ENCODE measurements around the gene NOS1AP.
"Not testable (repeated sequence)": the region's sequence is repeated elsewhere in the genome, so short reads cannot be mapped to it uniquely, and the experiment has no call there.

The NOS1AP gene

GRCh38 chr1:162197615-162198421 lies 128.3 kb downstream of the NOS1AP start:
- no peak for DNase-seq

GRCh38 chr1:162200096-162200847 lies 130.8 kb downstream of the NOS1AP start:
- DNase-seq: no peak

GRCh38 chr1:162201062-162201461 lies 131.6 kb downstream of the NOS1AP start:
- not testable (repeated sequence) for DNase-seq

GRCh38 chr1:162204129-162204822 lies 134.8 kb downstream of the NOS1AP start:
- no peak for DNase-seq

- no peak for DNase-seq
Measured at GRCh38 chr1:162204823-162205155, 135.3 kb downstream of the NOS1AP start.

GRCh38 chr1:162206300-162206699 lies 136.8 kb downstream of the NOS1AP start:
- no peak for DNase-seq

- DNase-seq: no peak
Measured at GRCh38 chr1:162206749-162207635, 137.5 kb downstream of the NOS1AP start.

GRCh38 chr1:162207862-162208261 lies 138.4 kb downstream of the NOS1AP start:
- no peak for DNase-seq

- no peak for DNase-seq
Measured at GRCh38 chr1:162210196-162210595, 140.7 kb downstream of the NOS1AP start.

- no peak for DNase-seq
Measured at GRCh38 chr1:162212713-162213112, 143.2 kb downstream of the NOS1AP start.

GRCh38 chr1:162213281-162213912 lies 143.9 kb downstream of the NOS1AP start:
- no peak for DNase-seq

- no peak for DNase-seq
Measured at GRCh38 chr1:162214202-162214601, 144.7 kb downstream of the NOS1AP start.

- no peak for DNase-seq
Measured at GRCh38 chr1:162215902-162216301, 146.4 kb downstream of the NOS1AP start.

GRCh38 chr1:162216604-162217003 lies 147.1 kb downstream of the NOS1AP start:
- no peak for DNase-seq

- no peak for DNase-seq
Measured at GRCh38 chr1:162217706-162218105, 148.2 kb downstream of the NOS1AP start.

GRCh38 chr1:162218546-162218945 lies 149.1 kb downstream of the NOS1AP start:
- no peak for DNase-seq

GRCh38 chr1:162218975-162219374 lies 149.5 kb downstream of the NOS1AP start:
- DNase-seq: no peak

- DNase-seq: no peak
Measured at GRCh38 chr1:162219461-162219860, 150.0 kb downstream of the NOS1AP start.

- DNase-seq: no peak
Measured at GRCh38 chr1:162220009-162220539, 150.6 kb downstream of the NOS1AP start.

GRCh38 chr1:162222014-162222413 lies 152.5 kb downstream of the NOS1AP start:
- DNase-seq: no peak

- DNase-seq: no peak
Measured at GRCh38 chr1:162222730-162223129, 153.2 kb downstream of the NOS1AP start.

GRCh38 chr1:162223488-162223887 lies 154.0 kb downstream of the NOS1AP start:
- DNase-seq: no peak
